B cell (primary cell): ENCODE results near the gene DUSP1. TPM values are rescaled to one million over a fixed set of nuclear protein-coding genes. Genes with fewer than 3 reads are reported as not detected.

ENCODE experiments used
- ATAC-seq: fragments of 200-7000 bp; cut with Tn5 transposase; one replicate; pipeline ENCODE4 v1.10.0; 2021; ENCODE audit warnings: low read depth, mild to moderate bottlenecking, moderate number of reproducible peaks, moderate library complexity
- CTCF ChIA-PET: fragments of 350-600 bp; sonication (Branson Sonifier 250); formaldehyde crosslinking; loops from one replicate; lab custom pipeline; 2021; ENCODE audit warnings: antibody characterized with exemption, inconsistent platforms; lab: Charles Lee
- POLR2A ChIA-PET: fragments of 350-600 bp; sonication (Branson Sonifier 250); formaldehyde crosslinking; loops from one replicate; lab custom pipeline; 2021; ENCODE audit warnings: antibody characterized with exemption; lab: Charles Lee
- DNase-seq: peaks from one replicate; pipeline ENCODE4 v3.0.0; 2013
- H2AFZ ChIP-seq: 2 replicates; pipeline ENCODE4 v1.6.1; 2012; ENCODE audit warnings: mild to moderate bottlenecking, low read depth, low read length; ENCODE audit not compliant: insufficient read depth, poor library complexity, severe bottlenecking
- H3K27ac ChIP-seq, 2 donors: 1 replicate in 1 of 2; 2 replicates in 1 of 2; pipeline ENCODE4 v1.5.1; 2012 to 2013; ENCODE audit warnings: low read length in 2 of 2, mild to moderate bottlenecking in 2 of 2, moderate library complexity in 1 of 2
- H3K27me3 ChIP-seq, 4 experiments: fragments of 200-600 bp in 1 of 4; sonication (generic) in 1 of 4; replicated peaks in 1 of 4; 1 replicate in 2 of 4; 2 replicates in 2 of 4; pipeline versions ENCODE4 v1.6.1 to v1.7.0; 2013 to 2016; ENCODE audit warnings: low read length in 3 of 4, mild to moderate bottlenecking in 2 of 4, mixed read lengths in 1 of 4, moderate library complexity in 1 of 4; ENCODE audit not compliant: insufficient read depth in 4 of 4, control insufficient read depth in 3 of 4; ENCODE audit errors: control extremely low read depth in 1 of 4
- H3K36me3 ChIP-seq, 2 experiments: replicated peaks in 1 of 2; 1 replicate in 1 of 2; 2 replicates in 1 of 2; pipeline versions ENCODE4 v1.6.1 to v1.7.1; 2013; ENCODE audit warnings: low read length in 1 of 2; ENCODE audit not compliant: insufficient read depth in 2 of 2, control insufficient read depth in 1 of 2; ENCODE audit errors: control extremely low read depth in 1 of 2, extremely low read depth in 1 of 2
- H3K4me1 ChIP-seq, 2 donors: fragments of 200-600 bp in 1 of 2; sonication (generic) in 1 of 2; 1 replicate in 1 of 2; 2 replicates in 1 of 2; pipeline versions ENCODE4 v1.5.1 to v1.6.1; 2013 to 2017; ENCODE audit warnings: low read length in 2 of 2; ENCODE audit not compliant: control insufficient read depth in 2 of 2, insufficient read depth in 2 of 2
- H3K4me2 ChIP-seq: replicated peaks from 2 replicates; pipeline ENCODE3; 2012; ENCODE audit warnings: mild to moderate bottlenecking, low read depth, low read length; ENCODE audit not compliant: poor library complexity, severe bottlenecking
- H3K4me3 ChIP-seq, 5 experiments: fragments of 200-600 bp in 1 of 5; sonication (generic) in 1 of 5; 1 replicate in 3 of 5; 2 replicates in 2 of 5; pipeline versions ENCODE4 v1.5.1 to v1.7.0; 2011 to 2016; ENCODE audit warnings: low read length in 4 of 5, mild to moderate bottlenecking in 4 of 5, low read depth in 2 of 5, control low read depth in 1 of 5, moderate library complexity in 1 of 5; ENCODE audit not compliant: insufficient read depth in 1 of 5; ENCODE audit errors: control extremely low read depth in 1 of 5, extremely low read depth in 1 of 5
- H3K79me2 ChIP-seq: fragments of 200-600 bp; sonication (generic); one replicate; pipeline ENCODE4 v1.6.0; 2016; ENCODE audit warnings: low read length; ENCODE audit not compliant: control insufficient read depth, insufficient read depth
- H3K9ac ChIP-seq: fragments of 200-600 bp; sonication (generic); 2 replicates; pipeline ENCODE4 v1.6.1; 2017; ENCODE audit warnings: mild to moderate bottlenecking, low read length, moderate library complexity
- H3K9me3 ChIP-seq, 3 donors: one replicate each; pipeline versions ENCODE4 v1.6.1 to v1.7.1; 2013; ENCODE audit warnings: low read length in 2 of 3; ENCODE audit not compliant: control insufficient read depth in 2 of 3, insufficient read depth in 1 of 3; ENCODE audit errors: control extremely low read depth in 1 of 3
- H4K20me1 ChIP-seq: 2 replicates; pipeline ENCODE4 v1.6.0; 2012; ENCODE audit warnings: mild to moderate bottlenecking, low read length; ENCODE audit not compliant: insufficient read depth, control insufficient read depth, poor library complexity, severe bottlenecking
- H3K27ac Mint-ChIP-seq: one replicate; pipeline ENCODE4 v1.8.0; 2021; ENCODE audit warnings: mixed read lengths
- H3K27me3 Mint-ChIP-seq: one replicate; pipeline ENCODE4 v1.8.0; 2021; ENCODE audit warnings: mixed read lengths
- H3K4me1 Mint-ChIP-seq: one replicate; pipeline ENCODE4 v1.8.0; 2021; ENCODE audit warnings: mixed read lengths
- H3K4me3 Mint-ChIP-seq: one replicate; pipeline ENCODE4 v1.8.0; 2021; ENCODE audit warnings: mixed read lengths
- H3K9me3 Mint-ChIP-seq: one replicate; pipeline ENCODE4 v1.8.0; 2022; ENCODE audit warnings: mixed read lengths; ENCODE audit not compliant: insufficient read depth
- EZH2 ChIP-seq: IDR thresholded peaks from 2 replicates; pipeline ENCODE4 v1.6.1; 2012; ENCODE audit warnings: borderline replicate concordance, low read depth, mild to moderate bottlenecking, moderate library complexity, low read length; ENCODE audit not compliant: insufficient read depth, poor library complexity, severe bottlenecking
- WGBS: methylation state at CpG from one replicate; pipeline ENCODE4 v1.1.5; 2013; ENCODE audit warnings: missing lambda C conversion rate; ENCODE audit not compliant: insufficient coverage; 5-methylcytosine and 5-hydroxymethylcytosine counted together
- intact Hi-C: fragments of 100-400 bp; cut with micrococcal nuclease; formaldehyde crosslinking; loops from one replicate; pipeline ENCODE4 v1.10.0; 2022
- polyA plus RNA-seq: library from polyadenylated mRNA; depleted of rRNA; stranded (reverse); fragments of >200 nt; gene quantifications from 2 replicates; pipeline ENCODE4 v1.2.3, GENCODE V29; 2012
- total RNA-seq, 2 donors: library from RNA; stranded (reverse); fragments of 120-200 nt in 1 of 2; gene quantifications; 1 replicate in 1 of 2; 2 replicates in 1 of 2; pipeline versions ENCODE4 v1.2.3 to v1.2.4, GENCODE V29; 2013 to 2022
- TF ChIP-seq, protein P1 (sequence below): fragments of 200-600 bp; IDR thresholded peaks from one replicate; pipeline ENCODE4 v1.8.0; 2022; ENCODE audit warnings: antibody characterized with exemption, mild to moderate bottlenecking

DUSP1 gene
- total and polyA plus RNA-seq, 2 donors (not counting 1 experiment from before 2014, with no cell fraction given): 71.2 to 4,228 TPM

DNA sequence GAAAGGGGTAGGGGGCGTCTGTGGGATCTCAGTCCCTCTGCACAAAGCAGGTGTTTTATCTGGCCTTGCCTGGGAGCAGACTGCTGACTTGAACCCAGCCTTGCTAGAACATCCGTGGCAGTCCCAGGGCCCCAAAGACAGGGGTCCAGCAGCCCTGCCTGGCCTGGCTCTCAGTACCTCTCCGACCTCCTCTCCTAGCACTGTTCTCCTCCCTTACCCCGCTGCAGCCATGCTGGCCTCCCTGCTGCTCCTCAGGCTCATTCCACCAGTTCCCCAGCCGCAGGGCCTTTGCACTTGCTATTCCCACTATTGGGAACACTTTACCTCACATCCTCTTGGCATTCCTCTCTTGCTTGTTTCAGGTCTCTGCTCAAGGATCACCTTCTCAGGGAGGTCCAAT, 45.2 kb downstream of the DUSP1 start:
- Mint-ChIP-seq H3K4me1 (no peaks in the 10 kb centered on the region), H3K27ac (no peak overlapping the region), H3K9me3 (no peaks in the 10 kb centered on the region), H3K4me3 (no peak overlapping the region), H3K27me3 (no peaks in the 10 kb centered on the region)
- TF ChIP-seq, protein P1, sequence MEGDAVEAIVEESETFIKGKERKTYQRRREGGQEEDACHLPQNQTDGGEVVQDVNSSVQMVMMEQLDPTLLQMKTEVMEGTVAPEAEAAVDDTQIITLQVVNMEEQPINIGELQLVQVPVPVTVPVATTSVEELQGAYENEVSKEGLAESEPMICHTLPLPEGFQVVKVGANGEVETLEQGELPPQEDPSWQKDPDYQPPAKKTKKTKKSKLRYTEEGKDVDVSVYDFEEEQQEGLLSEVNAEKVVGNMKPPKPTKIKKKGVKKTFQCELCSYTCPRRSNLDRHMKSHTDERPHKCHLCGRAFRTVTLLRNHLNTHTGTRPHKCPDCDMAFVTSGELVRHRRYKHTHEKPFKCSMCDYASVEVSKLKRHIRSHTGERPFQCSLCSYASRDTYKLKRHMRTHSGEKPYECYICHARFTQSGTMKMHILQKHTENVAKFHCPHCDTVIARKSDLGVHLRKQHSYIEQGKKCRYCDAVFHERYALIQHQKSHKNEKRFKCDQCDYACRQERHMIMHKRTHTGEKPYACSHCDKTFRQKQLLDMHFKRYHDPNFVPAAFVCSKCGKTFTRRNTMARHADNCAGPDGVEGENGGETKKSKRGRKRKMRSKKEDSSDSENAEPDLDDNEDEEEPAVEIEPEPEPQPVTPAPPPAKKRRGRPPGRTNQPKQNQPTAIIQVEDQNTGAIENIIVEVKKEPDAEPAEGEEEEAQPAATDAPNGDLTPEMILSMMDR: no peak
- TF ChIP-seq EZH2: no peak
- Histone ChIP-seq H3K27ac (no peak overlapping the region), H3K36me3 (no peaks in the 10 kb centered on the region), H3K4me2 (no peak overlapping the region), H3K9ac (no peak overlapping the region), H3K4me3 (no peak overlapping the region), H4K20me1 (no peaks in the 10 kb centered on the region), H3K4me1 (no peaks in the 10 kb centered on the region), H3K79me2 (no peaks in the 10 kb centered on the region), H3K27me3 (no peaks in the 10 kb centered on the region), H3K9me3 (peaks cover 0 to 3% (median 0%) of the 10 kb centered on the region in 3 donors), H2AFZ (no peak overlapping the region)
- ChIA-PET CTCF (interaction anchor here (0.5 to 3.4 kb wide), 2 partner anchors 12 to 126 kb away, joined by 3 to 25 read pairs; no protein-coding TSS in a partner anchor), POLR2A (no interaction called here)
- ATAC-seq: no peak
- DNase-seq: no peak
- 87% methylated on average over 5 of the region's 5 CpGs for WGBS
- intact Hi-C loops: no loop called here

DNA sequence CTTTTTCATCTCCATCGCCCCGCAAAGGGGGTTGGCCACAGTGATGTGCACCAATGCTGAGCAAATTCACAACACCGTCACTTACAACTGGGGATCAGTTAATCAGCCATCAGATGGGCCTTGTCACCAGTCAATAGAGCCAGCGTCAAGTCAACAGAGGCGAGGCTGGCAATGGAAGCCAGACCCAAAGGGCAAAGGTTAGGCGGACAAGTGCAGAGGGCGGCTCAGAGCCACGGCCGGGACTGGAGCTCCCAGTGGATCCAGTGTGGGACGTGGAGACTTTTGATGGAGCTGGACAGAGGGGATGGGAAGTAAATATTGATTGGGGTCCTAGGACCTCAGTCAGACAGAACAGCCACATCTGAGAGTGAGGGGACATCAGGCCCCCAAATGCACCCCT, 45.7 kb downstream of the DUSP1 start:
- no peak overlapping the region for H3K27ac Mint-ChIP-seq
- no peak overlapping the region for H2AFZ ChIP-seq
- H3K27me3 ChIP-seq: no peaks in the 10 kb centered on the region
- no peak overlapping the region for H3K4me3 Mint-ChIP-seq
- CTCF ChIA-PET: interaction anchor here (1.3 to 3.4 kb wide), 3 partner anchors 11 to 236 kb away, joined by 3 to 25 read pairs (median 6); no protein-coding TSS in a partner anchor
- H4K20me1 ChIP-seq: no peaks in the 10 kb centered on the region
- no peak overlapping the region for H3K4me2 ChIP-seq
- ATAC-seq (no peak), DNase-seq (no peak)
- H3K79me2 ChIP-seq: no peaks in the 10 kb centered on the region
- H3K27ac ChIP-seq: no peak overlapping the region
- no peaks in the 10 kb centered on the region for H3K4me1 ChIP-seq
- no peaks in the 10 kb centered on the region for H3K27me3 Mint-ChIP-seq
- H3K9me3 ChIP-seq: peaks cover 0 to 3% (median 0%) of the 10 kb centered on the region in 3 donors
- POLR2A ChIA-PET: no interaction called here
- H3K9me3 Mint-ChIP-seq: no peaks in the 10 kb centered on the region
- intact Hi-C loops: no loop called here
- WGBS: 98% methylated on average over 6 of the region's 10 CpGs
- no peaks in the 10 kb centered on the region for H3K4me1 Mint-ChIP-seq
- no peak overlapping the region for H3K4me3 ChIP-seq
- TF ChIP-seq EZH2: no peak
- TF ChIP-seq, protein P1: no peak
- no peak overlapping the region for H3K9ac ChIP-seq
- H3K36me3 ChIP-seq: no peaks in the 10 kb centered on the region
